HG02588 (cell line): ENCODE measurements around the gene LCN2.

ENCODE experiments used
- ATAC-seq: cut with Tn5 transposase; IDR thresholded peaks from one replicate; pipeline ENCODE4 v1.9.1; 2021; ENCODE audit warnings: mild to moderate bottlenecking, moderate library complexity; ENCODE audit not compliant: unreplicated experiment

LCN2 gene

DNA sequence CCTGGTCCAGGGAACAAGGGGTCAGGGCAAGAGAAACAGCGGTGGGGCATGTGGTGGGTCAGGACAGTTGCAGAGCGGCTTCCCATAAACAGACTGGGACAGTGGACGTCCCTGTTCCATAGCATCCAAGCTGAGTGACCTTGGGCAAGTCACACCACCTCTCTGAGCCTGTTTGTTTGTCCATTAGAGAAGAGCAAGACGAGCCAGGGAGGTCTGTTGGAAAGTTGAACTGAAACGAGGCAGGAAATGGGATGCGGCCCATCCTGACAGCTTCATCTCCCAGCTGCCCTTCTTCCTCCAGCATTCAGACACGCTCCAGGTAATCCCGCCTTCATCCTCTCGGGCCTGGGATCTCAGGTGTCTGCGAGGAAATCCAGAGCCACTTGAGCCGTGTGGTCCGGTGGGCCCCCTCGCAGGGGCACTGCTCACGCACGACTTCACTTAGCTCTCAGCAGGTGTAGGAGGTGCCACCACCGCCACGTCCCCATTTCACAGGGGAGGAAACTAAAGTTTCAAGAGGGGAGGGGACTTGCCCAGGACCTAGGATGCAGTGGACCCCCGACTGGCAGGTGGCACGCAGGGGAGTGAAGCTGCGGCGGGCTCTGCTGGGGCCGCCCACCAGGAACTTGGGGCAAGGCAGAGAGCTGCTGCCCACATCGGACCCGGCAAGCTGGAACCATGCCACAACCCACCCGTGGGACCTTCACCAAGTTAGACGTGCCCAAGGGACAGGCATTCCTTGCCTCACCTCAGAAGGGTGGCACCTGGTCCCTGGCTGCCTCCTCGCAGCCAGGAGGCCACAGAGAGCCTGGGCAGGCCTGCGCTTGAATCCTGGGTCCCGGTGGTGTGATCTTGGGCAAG, 34.7 kb upstream of the LCN2 start:
- ATAC-seq = no peak

DNA sequence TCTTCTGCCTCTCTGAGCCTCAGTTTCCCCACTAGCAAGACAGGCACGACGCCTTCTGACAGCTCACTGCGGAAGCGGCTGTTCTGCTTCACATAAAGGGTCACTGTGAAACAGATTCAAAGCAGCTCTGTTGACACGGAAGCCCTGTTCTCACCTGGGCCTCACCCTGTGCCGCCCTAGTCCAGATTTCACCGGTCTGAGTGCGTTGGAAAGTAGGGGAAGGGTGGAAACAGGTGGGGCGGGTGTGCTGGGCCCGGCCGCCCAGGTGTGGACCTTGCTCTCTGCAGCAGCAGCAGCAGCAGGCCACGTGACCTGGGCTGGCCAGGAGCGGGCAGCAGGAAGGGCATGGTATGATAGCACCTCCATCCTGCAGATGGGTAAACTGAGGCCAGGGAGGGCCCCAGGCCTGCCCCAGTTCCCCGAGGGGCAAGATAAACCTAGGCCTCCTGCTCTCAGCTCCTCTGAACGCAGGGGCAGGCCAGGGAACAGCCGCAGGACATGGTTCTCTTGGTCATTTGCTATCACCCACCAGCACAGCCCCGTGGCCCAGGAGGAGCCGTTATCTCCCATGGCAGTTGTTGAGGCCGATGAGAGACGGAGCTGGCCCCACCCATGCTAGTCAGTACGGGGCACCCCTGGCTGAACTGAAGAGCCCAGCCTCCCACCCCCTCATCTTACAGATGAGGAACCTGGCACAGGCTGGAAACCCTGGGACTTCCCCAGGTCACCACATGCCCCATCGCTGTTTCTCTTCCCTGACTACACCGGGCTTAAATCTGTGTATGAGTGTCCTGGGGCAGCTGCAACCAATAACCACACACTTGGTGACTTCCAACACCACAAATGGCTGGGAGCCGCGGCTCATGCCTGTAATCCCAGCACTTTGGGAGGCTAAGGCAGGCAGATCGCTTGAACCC, 33.8 kb upstream of the LCN2 start:
- no peak for ATAC-seq

DNA sequence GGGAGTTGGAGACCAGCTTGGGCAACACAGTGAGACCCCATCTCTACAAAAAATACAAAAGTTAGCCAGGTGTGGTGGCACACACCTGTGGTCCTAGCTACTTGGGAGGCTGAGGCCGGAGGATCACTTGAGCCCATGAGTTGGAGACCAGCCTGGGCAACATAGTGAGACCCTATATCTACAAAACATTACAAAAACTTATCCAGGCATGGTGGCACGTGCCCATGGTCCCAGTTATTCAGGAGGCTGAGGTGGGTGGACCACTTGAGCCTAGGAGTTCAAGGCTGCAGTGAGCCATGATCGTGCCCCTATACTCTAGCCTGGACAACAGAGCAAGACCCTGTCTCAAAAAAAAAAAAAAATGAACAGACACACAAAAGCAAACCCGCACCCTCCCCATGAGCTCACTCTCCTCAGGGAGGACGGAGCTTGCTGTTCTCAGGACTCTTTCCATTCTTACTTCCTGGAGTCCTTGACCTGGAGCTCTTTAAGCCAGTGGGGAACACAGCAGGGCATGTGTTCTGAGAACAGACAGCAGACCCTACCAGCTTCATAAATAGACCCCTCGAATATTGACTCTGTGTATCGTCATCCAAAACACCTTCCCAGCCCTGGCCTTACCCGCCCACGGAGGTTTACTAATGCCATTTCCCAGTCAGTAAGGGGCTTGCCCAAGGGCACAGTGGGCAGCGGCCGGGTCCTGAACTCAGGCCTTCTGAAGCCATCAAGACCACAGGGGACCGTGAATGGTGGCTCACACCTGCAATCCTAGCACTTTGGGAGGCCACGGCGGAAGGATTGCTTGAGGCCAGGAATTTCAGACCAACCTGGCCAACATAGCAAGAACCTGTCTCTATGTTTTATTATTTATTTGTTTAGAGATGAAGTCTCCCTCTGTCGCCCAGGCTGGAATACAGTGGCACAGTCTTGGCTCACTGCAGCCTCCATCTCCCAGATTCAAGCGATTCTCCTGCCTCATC, 32.9 kb upstream of the LCN2 start:
- ATAC-seq = no peak

DNA sequence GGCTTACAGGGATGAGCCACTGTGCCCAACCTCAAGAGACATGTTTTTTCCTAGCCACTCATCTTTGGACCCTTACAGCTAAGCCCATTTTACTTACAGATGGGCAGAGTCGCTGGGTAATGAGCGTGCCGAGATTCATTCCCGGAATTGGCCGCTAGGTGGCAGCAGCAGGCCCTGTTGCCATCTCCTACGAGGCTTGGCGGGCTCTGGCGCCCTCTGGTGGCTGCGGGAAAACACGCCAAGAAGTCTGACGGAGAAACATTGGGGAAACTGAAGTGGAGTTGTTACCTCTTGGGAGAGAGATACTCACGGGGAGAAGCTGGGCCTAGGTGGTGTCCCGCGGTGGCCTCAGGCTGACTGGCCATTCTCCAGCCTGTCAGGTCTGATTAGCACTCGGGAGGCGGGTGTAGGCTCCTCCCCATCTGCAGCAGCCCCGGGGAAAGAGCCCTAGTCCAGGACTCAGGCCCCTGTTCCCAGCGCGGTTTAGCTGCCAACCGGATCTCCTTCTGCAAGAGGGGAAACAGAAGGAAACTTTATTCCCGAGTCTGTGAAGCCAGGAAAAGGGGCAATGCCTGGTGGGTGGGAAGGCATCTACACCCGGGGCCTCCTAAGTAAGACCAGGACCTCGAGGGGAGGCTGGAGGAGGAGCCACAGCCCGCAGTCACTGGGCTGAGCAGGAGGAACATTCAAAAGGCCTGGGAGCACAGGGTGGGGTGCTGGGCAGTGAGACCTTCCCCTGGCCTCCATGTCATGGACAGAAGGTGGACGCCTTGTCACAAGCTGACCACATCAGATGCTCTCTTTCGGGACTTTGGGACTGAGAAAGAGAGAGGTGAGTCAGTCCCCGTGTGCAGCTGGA, 31.4 kb upstream of the LCN2 start:
- ATAC-seq = no peak

DNA sequence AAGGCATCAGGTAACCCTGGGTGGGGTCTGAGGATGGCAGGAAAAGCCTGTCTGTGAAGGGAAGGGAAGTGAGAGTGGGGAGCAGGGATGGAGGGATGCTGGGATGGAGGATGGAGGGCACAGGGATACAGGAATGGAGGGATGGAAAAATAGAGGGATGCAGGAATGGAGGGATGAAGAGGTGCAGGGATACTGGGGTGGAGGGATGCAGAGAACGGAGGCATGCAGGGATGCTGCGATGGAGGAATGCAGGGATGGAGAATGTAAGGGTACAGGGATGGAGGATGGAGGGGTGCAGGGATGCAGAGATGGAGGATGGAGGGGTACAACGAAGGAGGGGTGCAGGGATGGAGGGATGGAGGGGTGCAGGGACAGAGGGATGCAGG, 30.8 kb upstream of the LCN2 start:
- no peak for ATAC-seq

DNA sequence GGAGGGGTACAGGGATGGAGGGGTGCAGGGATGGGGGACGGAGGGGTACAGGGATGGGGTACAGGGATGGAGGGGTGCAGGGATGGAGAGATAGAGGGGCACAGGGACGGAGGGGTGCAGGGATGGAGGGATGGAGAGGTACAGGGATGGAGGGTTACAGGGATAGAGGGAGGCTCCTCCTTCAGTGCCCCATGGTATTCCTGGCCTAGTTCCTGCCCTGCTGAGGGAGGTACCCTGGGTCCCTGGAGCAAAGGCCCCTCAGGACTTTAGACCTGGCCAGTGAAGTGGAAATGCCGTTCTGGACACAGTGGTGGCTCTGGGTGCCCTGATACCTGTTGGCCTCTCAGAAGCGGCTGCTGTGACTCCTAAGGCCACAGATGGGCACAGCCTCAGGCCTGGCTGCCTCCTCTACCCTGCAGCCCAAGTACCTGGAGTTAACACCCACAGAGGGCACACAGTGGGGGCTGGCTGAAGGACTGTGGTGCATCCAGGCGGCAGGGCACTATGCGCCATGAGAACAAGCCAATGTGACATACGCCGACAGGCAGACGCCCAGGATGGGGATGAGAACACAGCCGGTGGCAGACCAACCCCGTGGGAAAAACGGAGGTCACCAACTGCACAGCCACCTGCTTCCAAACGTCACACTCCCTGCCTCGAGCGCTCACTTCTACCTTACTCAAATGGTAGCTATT, 30.1 kb upstream of the LCN2 start:
- ATAC-seq = no peak

DNA sequence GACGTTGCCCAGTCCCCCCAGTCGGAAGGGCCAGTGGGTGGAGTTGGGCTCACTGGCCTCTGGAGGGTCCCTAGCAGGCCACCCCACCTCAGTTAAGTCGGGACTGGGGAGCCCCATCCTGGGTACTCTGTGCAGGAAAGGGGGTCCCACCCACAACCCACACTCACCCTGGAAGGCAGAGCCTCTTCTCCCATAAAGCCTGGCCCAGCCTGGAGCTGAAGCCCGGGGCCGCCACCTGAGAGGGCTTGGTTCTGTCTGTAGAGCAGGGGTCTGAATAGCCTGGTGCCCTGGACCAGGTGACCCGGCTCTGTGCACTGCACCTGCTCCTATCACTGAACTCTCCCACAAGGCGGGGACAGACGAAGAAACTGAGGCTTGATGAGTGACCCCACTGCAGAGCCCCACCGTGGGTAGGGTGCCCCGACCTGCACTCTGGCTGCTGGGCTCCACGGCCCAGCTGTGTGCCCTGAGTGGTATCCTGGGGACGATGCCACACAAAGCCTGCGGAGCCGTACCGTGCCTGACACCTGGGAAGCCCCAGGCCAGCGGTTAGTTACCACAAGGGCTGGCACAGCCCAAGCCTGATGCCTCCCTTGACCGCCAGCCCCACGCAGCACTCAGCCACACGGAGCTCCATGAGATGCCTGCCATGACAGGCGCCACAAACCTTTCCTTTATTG, 29.1 kb upstream of the LCN2 start:
- ATAC-seq = no peak

DNA sequence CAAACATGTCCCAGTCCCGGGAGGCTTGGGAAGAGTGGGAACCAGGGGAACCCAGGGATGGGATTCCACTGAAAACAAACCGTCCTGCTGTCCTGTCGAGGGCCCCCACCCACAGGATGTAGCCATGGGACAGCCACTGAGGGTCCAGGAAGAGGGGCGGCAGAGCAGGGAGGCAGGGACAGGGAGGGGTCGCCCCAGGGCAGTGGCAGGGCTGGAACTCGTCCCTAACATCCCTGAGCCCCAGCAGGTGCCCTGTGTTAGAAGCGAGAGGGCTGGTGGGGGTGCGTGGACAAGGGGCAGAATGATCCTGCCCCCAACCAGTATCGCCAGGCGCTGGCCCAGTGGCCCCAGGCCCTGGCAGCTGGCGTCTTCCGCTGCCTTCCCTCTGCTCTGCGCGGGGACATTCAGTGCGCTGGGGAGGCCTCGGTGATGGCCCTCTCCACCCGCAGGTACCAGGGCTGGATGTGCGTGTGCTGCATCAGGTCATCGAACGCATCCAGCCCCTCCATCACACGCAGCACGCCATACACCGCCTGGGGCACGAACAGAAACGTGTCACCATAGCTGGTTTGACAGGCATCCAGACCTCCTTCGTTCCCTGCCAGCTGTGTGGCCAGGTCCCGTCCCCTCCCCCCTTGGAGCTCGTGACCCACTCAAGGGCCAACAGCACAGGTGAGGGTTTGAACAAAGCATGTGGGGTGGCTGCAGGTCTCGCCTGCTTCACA, 28.4 kb upstream of the LCN2 start:
- ATAC-seq = no peak

DNA sequence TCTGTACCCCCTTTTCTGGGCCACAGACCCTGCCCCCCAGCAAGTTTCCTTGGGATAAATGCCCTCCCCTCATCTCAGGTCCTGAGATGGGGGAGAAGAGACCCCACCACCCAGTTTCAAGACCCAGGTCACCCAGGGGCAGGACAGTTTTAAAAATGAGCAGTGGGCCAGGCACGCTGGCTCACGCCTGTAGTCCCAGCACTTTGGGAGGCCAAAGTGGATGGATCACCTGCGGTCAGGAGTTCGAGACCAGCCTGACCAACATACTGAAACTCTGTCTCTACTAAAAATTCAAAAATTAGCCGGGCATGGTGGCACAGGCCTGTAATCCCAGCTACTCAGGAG, 27.8 kb upstream of the LCN2 start:
- ATAC-seq = no peak

DNA sequence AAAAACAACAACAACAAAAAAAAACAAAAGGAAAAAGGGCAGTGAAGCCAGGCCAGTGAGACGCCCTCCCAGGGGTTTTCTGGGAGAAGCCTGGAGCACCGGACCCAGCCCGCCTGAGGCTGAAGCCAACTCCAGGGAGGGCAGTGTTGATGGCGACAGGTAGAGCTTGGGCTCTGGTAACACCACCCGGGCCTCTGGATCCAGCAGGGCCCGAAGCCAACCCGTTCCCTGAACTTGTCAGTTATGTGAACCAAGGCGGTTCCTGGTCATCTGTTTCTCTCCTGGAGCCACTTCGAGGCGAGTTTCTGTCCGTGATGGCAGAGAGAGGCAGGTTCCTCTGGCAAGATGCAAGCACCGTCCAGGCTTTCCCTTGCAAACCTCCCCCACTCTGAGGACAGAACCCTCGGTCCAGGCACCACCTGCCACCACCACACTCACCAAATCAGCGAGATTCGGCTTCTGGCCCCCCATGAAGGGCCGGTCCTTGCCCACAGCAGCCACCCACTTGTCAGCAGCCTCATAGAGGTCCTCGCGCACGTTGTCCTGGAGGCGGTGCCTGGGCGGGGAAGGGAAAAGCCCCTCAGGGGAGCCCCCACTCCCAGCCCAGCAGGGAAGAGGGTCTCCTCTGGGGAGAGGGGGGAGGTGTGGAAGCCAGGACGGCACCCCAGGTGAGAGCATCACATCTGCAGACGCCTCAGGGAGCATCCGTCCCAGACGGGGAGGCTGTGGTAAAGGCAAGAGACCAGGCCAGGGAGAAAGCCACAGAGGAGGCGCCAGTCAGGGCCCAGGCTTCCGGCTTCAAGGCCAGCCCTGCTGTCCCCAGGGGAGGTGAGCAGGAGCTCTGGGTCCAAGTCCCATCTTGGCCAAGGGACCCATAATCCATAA, 27.1 kb upstream of the LCN2 start:
- no peak for ATAC-seq

DNA sequence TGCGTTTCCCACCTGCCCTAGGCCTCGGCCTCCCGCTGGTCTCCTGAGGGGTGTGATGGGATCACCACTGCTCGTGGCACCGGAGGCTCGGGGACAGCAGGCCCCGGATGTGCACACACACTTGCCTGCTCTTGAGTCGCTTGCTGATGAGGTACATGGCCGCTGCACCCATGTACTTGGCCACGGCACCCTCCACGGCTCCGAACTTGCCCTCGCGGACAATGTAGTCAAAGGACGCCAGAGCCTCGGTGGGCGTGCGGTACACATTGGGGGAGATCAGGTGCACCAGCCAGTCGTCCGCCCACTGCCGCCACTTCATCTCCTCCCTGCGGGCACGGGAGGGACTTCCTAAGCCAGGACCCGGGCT, 26.5 kb upstream of the LCN2 start:
- no peak for ATAC-seq

DNA sequence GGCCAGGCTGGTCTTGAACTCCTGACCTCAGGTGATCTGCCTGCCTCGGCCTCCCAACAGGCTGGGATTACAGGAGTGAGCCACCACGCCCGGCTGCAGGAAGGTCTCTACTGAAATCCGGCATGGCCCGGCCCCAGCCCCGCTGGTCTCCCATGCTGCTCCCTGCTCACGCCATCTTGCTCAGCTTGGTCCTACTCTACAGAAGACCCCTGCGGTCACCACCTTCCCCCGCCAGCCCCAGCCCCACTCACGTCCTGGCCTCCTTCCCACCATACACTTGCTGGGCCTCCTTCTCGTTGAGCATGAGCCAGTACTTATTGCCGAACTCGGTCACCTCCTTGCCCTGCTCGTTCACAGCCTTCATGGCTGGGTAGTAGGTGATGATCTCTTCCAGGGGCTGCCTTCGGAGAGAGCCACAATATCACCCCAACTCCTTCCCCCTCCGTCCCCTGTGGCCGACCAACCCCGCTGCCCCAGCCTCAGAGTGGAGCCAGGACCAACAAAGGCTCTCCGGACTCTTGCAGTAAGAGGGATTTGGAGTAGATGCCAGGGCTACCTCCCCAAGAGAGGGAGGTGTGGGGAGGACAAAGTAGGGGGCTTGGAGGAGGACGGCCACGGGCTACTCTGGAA, 25.7 kb upstream of the LCN2 start:
- no peak for ATAC-seq

DNA sequence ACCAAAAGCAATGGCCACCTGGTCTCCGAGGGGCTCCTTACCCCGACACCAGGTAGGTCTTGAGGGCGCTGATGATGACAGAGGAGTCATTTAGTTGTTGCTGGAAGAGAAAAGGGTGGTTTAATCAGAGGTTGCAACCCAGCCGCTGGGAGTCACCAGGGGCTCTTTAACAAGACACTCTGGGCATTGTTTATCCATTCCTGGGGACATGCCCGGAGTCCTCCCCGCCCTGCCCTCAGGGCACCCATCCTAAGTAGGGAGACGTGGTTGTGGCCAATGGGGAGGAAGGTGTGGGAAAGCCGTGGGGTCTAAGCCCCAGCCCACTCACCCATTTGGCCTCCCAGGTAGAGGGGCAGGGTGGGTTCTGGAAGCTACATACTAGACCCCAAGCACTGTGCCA, 24.8 kb upstream of the LCN2 start:
- ATAC-seq = no peak

DNA sequence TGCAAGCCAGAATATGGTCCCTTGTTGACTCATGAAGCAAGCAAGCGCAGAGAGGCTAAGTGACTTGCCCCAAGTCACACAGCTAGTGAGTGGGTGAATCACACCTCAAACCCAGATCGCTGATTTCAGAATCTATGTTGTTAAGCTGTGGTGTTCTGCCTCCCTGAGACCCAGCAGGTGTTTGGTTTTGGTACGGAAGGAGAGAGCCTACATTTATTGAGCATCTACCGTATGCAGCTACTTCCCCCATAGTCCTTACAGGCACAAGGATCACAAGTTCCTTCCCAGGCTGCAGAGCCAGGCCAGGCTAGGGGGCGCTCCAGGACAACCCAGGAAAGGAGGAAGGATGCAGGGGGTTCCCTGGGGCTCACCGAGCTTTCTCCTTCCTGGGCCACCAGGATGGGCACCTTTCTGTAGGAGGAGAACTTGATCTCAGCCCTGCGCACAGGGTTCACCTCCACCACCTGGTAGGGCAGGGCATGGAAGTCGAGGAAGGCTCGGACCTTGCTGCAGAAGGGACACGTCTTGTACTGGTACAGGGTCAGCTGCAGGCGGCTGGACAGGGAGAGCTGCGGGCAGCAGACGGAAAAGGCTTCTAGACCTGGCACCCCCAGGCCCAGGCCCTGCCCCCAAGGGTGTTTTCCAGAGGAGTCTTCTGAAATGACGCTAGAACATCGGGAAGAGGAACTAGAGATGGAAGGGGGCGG, 24.2 kb upstream of the LCN2 start:
- no peak for ATAC-seq

DNA sequence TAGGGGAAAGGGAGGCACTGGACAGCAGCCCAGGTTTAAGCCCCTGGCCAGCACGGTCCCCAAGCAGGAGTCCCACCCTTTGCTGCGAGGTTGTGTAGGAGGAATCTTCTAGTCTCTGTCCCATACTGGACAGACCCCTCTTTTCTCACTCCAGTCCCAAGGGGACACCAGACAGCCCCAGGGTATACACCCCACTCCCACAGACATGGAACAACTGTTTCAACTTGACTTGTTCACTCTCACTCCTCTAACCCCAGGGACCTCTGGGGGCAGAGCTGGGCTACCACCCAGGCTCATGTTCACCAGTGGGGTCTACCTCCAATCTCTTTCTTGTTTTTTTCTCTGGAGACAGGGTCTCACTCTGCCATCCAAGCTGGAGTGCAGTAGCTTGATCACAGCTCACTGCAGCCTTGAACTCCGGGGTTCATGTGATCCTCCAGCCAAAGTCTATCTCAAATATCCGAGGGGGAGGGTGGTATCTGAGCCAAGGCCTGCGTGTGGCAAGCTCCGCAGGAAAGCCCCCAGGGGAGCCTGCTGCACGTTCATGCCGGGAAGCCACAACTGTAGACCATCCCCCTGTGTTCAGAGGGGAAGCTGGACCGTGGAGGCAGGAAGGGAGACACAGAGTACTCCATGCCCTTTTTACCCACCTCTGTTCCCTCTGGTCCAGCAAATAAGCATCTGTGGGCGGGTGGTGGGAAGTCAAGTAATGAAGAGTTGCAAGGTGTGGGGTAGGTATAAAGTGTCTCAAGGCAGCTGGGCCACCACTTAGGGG, 23.5 kb upstream of the LCN2 start:
- ATAC-seq = no peak
